CD4-positive, alpha-beta T cell treated with Interleukin-4 for 1 hour (primary cell): ENCODE results near the gene ZNF710.
A peak's percentile ranks its signal among the peaks of the same experiment; 100 is the strongest.

Experiments
- DNase-seq, 2 donors: peaks; one replicate each; pipeline ENCODE4 v3.0.0-alpha.2; 2020 to 2022

Gene ZNF710

DNA sequence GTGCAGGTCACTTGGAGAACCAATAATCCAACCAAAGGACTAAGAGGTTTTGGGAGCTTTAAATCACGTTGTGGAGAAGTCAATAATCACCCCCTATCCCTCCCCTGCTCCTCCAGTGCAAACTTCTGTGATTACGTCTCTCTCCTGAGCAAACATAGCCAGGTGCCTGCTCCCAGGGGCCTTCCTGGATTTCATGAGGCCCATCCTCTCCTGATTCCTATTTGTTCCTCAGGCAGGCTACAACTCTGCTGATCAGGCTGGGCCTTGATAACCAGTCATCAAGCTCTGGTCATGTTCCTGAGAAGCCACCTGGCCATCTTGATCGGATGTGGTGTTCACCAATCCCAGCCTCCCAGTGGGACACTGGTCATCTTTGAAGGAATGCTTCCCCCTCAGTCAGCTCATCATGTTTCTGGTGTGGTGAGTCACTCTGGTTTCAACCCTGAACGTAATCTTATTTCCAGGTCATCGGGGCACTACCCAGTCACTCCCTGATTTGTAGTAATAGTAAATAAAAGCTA, 2.9 kb upstream of the ZNF710 start:
- DNase-seq, result no peak

DNA sequence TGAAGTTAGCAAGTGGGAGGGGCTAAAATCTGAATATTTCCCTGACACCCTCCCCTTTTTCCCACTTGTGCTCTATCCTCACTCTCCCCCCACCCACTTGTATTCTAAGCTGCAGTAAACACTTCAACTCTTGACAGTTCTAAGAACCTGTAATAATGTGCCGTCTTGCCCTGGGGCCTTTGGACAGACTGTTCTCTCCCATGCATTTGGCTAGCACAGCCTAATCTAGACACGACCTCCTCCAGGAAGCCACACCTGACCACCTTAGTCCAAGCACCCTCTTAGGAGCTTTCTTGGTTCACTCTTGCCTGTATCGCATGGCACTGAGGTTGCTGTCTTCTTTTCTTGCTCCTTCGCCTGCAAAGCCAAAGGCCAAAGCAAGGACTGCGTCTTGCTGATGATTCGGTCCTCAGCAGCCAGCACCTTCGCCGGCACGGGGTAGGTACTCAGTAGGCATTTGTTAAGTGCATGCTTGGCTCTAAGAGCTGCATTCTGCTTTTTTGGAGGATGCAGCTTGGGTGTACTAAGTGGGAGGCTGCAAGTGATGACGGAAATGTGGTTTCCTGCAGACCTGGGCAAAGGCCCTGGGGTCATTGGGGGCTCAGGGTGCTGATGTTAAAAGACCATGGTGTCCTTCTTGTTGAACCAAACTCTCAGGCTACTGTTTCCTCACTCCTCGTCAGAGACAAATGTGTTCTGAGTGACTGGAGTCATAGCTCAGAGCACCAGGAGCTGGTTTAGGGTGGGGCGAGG, 2.0 kb upstream of the ZNF710 start:
- DNase-seq, result no peak

DNA sequence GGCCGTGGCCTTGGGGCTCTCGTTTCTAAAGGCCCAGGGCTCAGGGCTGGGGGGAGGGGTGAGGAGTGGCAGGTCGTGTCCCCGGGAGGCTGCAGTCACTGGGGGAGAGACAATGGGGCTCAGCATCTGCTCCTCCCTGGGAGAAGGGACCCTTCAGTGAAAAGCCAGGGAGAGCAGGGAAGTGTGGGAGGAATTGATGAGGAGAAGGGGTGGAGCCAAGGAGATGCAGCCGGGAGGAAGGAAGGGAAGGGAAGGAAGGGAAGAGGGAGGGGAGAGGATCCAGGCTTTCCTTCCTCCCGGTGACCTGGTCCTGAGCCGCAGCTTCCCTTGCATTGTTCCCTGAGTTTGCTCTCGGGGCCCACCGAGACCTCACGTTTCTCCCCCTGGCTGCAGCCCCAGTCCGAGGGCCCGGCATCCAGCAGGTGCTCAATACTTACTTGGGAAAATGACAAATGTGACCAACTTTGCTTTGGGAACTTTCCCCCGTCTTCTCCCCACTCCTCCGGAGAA, 1.4 kb upstream of the ZNF710 start:
- no peak for DNase-seq

DNA sequence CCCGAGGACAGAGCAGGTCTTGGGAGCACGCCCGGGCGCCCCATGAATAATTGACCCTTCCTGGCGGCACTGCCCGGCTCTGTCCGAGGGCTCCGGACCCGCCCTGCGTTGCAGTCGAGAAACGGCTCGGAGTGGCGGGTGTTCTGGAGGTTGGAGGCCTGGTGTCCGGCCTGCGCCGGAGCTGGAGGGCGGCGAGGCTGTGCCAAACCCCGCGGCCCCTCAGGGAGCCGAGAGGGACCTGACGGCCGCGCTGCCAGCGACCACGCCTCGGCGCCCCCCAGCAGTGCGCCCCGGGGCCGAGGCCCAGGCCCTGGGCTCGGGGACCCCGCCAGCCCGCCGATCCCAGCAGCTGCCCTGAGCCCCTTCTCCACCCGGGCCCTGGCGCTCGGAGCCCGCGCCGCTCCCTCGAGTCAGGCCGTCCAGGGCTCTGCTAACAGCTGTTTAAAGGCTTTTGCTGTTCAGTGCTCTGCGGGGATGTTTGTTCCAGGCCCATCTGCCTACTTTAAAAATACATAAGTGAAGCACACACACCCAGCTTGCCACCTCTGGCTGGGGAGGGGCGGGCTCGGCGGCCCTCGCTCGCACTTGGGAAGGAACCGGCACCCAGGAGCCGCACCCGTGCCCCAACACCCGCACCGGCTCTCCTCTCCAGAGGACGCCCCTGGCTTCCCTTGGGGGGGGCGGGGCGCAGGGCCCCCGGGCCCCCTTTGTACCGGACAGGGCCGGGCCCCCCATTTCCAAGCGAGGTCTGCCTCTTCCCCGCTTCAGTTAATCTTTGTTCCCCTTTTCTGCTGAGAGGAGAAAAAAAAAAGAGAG, 730 bp upstream of the ZNF710 start:
- DNase-seq, result no peak

DNA sequence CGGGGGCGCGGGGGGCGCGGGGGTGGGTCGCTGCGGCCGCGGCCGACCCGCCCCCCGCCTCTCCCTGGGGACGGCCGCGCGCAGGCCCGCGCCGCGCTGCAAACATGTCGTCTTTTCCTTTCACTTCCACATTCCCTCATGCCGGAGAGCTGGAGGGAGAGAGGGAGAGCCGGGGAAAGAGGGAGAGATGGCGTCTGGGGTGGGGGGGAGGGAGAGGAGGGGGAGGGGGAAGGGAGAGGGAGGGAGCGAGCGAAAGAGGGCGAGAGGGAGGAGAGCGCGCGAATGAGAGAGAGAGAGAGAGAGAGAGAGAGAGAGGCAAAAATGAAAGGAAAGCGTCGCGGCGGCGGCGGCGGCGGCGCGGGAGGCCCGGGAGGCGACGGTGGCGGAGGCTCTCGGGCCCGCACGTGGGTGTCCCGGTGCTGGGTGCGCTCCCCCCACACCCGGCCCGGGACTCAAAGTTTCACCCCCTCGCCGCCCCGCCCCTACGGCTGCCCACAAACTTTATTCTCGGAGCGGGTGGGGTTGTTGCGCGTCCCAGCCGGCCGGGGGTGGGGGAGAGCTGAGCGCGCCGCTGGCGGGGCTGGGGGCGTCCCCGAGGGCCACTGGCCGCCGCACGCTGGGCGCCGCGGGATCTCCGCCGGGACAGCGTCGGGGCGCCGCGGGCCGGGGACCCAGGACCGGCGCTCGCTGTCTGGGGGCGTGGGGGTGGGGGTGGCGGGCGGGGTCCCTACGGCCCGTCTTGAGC, 731 bp downstream of the ZNF710 start:
- DNase-seq, result peak; percentile 62 to 75

DNA sequence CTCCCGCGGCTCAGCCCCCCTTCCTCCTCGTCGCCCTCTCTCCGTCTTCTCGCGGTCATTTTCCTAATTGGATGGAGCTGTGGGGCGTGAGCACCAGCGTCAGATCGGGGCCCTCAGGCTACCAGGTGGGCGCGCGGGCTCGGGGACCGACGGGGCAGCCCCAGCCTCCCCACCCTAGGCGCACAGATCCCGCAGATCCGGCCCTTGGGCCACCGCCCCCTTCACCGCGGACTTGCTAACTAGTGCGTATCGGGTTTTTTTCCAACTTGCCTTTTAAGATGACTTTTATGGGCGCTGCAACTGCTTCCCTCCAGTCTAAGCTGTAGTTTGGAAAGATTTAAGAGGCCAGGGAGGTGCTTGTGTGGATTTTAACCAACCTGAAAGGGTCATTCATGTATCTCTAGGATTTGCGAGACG, 1.3 kb downstream of the ZNF710 start:
- DNase-seq, result peak in 1 of 2 donors; percentile 42

DNA sequence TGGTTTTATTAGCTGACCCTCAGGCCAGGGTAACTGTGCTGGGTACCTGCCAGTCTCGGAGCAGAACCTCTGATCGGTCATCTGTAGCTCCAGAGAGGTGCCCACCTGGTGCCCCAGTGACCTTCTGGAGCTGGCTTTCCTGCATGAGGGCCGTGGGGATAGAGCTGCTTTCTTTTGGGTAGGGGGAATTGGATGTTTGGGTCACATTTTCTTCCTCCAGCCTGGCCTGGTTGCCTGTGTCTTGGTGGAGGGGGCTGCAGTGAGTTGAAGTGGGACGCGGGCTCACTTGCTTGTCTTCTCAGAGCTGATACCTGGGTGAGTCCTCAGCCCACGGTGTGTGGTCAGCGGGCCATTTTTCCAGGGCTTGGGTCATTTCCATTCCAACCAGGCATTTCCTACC, 2.6 kb downstream of the ZNF710 start:
- no peak for DNase-seq

DNA sequence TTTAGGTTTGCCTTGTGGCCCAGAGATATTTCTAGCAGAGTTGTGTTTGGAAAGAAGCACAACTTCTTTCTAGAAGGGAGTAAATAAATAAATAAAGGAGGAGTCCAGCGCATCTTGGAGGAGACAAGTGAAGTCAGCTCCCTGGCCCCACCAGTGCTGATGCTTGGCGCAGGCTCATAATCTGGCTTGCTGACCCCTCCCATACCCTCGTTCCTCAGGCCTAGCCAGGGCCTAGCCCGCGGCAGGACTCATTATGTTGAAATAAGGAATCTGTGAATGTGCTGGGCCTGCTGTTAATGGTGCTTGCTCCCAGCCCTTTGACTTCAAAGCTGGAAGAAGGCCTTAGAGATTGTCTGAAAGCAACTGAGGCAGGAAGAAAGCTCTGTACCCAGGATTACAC, 3.1 kb downstream of the ZNF710 start:
- DNase-seq, result no peak

DNA sequence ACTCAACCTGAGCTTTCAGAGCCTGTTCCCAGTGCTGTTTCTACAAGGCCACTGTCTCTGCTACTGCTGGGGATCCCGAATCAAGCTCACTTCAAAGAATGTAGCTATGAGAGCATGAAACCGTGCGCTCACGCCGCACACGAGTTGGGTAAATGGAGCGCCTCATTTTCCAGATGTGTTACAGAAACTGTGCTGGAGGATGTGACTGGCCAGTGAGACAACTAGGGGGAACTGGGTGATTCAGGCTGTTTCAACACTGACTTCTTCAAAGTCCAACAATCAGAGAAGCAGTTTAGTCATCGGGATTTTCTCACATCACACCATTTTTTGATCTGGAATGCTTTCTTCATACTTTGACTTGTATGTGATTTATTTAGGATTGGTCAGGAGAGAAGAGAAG, 3.5 kb downstream of the ZNF710 start:
- DNase-seq, result peak in 1 of 2 donors; percentile 70

GRCh38 chr15:90006217-90007075, 5.3 kb downstream of the ZNF710 start:
- no peak for DNase-seq

DNA sequence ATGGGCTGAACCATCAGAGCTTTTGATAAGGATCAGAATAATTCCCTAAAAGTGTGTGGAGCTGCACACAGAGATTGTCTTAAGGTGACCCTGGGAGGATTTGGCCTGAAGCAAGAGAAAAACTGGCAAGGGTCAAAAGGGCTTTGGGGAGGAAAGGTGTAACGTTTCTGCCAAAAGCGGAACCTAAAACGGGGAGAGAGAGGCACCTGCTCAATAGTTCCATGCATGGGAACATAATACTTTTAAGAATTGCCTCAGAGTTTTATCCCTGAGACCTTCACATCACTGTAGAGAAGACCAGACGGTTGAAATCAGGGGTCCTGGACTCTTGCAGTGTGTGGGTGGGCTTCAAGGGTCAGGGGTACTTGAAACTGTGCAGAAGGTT, 5.9 kb downstream of the ZNF710 start:
- no peak for DNase-seq

- no peak for DNase-seq
Measured at GRCh38 chr15:90008607-90009006, 7.5 kb downstream of the ZNF710 start.

GRCh38 chr15:90009301-90010022, 8.3 kb downstream of the ZNF710 start:
- no peak for DNase-seq

DNA sequence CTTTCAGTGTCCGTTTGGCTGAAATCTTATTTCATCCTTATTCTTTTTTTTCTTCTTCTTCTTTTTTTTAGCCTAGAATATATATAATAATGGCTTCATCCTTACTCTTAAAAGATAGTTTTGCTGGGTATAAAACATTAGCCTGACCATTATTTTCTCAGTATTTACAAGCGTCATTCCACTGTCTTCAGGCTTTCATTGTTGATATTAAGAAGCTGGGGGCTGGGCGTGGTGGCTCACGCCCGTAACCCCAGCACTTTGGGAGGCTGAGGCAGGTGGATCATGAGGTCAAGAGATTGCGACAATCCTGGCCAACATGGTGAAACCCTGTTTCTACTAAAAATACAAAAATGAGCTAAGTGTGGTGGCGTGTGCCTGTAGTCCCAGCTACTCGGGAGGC, 10.6 kb downstream of the ZNF710 start:
- DNase-seq, result no peak

- peak in 1 of 2 donors; percentile 76 for DNase-seq
Measured at GRCh38 chr15:90013503-90013937, 12.4 kb downstream of the ZNF710 start.

DNA sequence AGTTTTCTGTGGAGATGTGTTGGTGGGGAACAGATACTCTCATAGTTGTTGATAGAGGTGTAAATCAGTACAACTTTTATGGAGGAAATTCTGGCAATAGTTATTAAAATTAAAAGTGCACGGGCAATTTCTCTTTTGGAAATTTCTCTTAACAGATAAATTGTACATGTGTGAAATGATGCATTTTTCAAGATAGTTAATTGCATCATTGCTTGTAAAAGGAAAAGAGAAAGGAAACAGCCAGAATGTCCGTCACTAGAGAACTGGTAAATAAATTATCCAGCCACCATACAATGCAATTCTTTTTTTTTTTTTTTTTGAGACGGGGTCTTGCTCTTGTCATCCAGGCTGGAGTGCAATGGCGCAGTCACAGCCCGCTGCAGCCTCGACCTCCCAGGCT, 14.2 kb downstream of the ZNF710 start:
- DNase-seq, result no peak

GRCh38 chr15:90015749-90016148, 14.6 kb downstream of the ZNF710 start:
- DNase-seq, result no peak

GRCh38 chr15:90016721-90017120, 15.6 kb downstream of the ZNF710 start:
- no peak for DNase-seq

- no peak for DNase-seq
Measured at GRCh38 chr15:90018216-90018831, 17.2 kb downstream of the ZNF710 start.

- no peak for DNase-seq
Measured at GRCh38 chr15:90019611-90020010, 18.5 kb downstream of the ZNF710 start.
